HepG2 (cell line): ENCODE measurements around the gene AK6. TPM values are rescaled to one million over a fixed set of nuclear protein-coding genes. Genes with fewer than 3 reads are reported as not detected.

Experiments
- BRD4 ChIP-seq: sonication (generic); formaldehyde crosslinking; IDR thresholded peaks from 2 replicates; pipeline ENCODE4 v1.4.0; 2020; ENCODE audit warnings: missing genetic modification reagents
- CERS6 ChIP-seq: sonication (generic); formaldehyde crosslinking; IDR thresholded peaks from 2 replicates; pipeline ENCODE4 v1.5.0; 2020; ENCODE audit warnings: missing genetic modification reagents
- CHCHD3 ChIP-seq: sonication (generic); formaldehyde crosslinking; IDR thresholded peaks from 2 replicates; pipeline ENCODE4 v1.8.0; 2022; ENCODE audit warnings: mild to moderate bottlenecking, missing genetic modification reagents, moderate library complexity
- GATAD2A ChIP-seq: IDR thresholded peaks from 2 replicates; pipeline ENCODE4 v1.6.1; 2016
- GPN1 ChIP-seq: sonication (generic); formaldehyde crosslinking; IDR thresholded peaks from 2 replicates; pipeline ENCODE4 v1.5.1; 2020; ENCODE audit warnings: missing genetic modification reagents, borderline replicate concordance
- GRHL1 ChIP-seq: sonication (generic); formaldehyde crosslinking; conservative IDR thresholded peaks from 2 replicates; pipeline ENCODE4 v1.8.0; 2022; ENCODE audit warnings: missing genetic modification reagents
- HES4 ChIP-seq: sonication (generic); formaldehyde crosslinking; IDR thresholded peaks from 2 replicates; pipeline ENCODE4 v1.9.0; 2021; ENCODE audit warnings: mild to moderate bottlenecking, missing genetic modification reagents, borderline replicate concordance
- HNRNPLL ChIP-seq: fragments of 200-400 bp; formaldehyde crosslinking; IDR thresholded peaks from 2 replicates; pipeline ENCODE4 v1.6.1; 2017; ENCODE audit warnings: mild to moderate bottlenecking, low read depth, low read length; ENCODE audit not compliant: poor library complexity, severe bottlenecking
- MIER2 ChIP-seq: IDR thresholded peaks from 2 replicates; pipeline ENCODE4 v1.6.1; 2016; ENCODE audit warnings: missing biosample characterization, missing genetic modification reagents
- PRPF4 ChIP-seq: fragments of 200-400 bp; formaldehyde crosslinking; IDR thresholded peaks from 2 replicates; pipeline ENCODE4 v1.6.1; 2016; ENCODE audit warnings: low read length, low read depth; ENCODE audit not compliant: poor library complexity, severe bottlenecking
- RARG ChIP-seq: sonication (generic); formaldehyde crosslinking; IDR thresholded peaks from 2 replicates; pipeline ENCODE4 v1.4.0; 2020; ENCODE audit warnings: low read depth, mild to moderate bottlenecking, missing genetic modification reagents
- SETDB1 ChIP-seq: sonication (generic); formaldehyde crosslinking; IDR thresholded peaks from 2 replicates; pipeline ENCODE4 v1.5.1; 2020; ENCODE audit warnings: missing genetic modification reagents, mild to moderate bottlenecking, borderline replicate concordance
- STAT5B ChIP-seq: sonication (generic); formaldehyde crosslinking; IDR thresholded peaks from 2 replicates; pipeline ENCODE4 v1.4.0; 2020; ENCODE audit warnings: missing genetic modification reagents
- THRA ChIP-seq: sonication (generic); formaldehyde crosslinking; IDR thresholded peaks from 2 replicates; pipeline ENCODE4 v1.4.0; 2020; ENCODE audit warnings: missing genetic modification reagents, borderline replicate concordance
- TMF1 ChIP-seq: sonication (generic); formaldehyde crosslinking; IDR thresholded peaks from 2 replicates; pipeline ENCODE4 v1.8.1; 2022; ENCODE audit warnings: low read depth, missing genetic modification reagents
- ZNF296 ChIP-seq: sonication (generic); formaldehyde crosslinking; conservative IDR thresholded peaks from 2 replicates; pipeline ENCODE4 v1.5.0; 2020; ENCODE audit warnings: mild to moderate bottlenecking, missing genetic modification reagents
- ZNF430 ChIP-seq: sonication (generic); formaldehyde crosslinking; IDR thresholded peaks from 2 replicates; pipeline ENCODE4 v1.9.0; 2021; ENCODE audit warnings: mild to moderate bottlenecking, missing genetic modification reagents
- ZNF547 ChIP-seq: sonication (generic); formaldehyde crosslinking; IDR thresholded peaks from 2 replicates; pipeline ENCODE4 v1.5.1; 2020; ENCODE audit warnings: mild to moderate bottlenecking, missing genetic modification reagents
- ZNF598 ChIP-seq: sonication (generic); formaldehyde crosslinking; IDR thresholded peaks from 2 replicates; pipeline ENCODE4 v1.5.1; 2020; ENCODE audit warnings: mild to moderate bottlenecking, missing genetic modification reagents, borderline replicate concordance
- ZNF644 ChIP-seq: IDR thresholded peaks from 2 replicates; pipeline ENCODE4 v1.6.1; 2016; ENCODE audit warnings: low read depth
- ZNF670 ChIP-seq: sonication (generic); formaldehyde crosslinking; IDR thresholded peaks from 2 replicates; pipeline ENCODE4 v1.8.0; 2022; ENCODE audit warnings: mild to moderate bottlenecking, missing genetic modification reagents, borderline replicate concordance
- polyA plus RNA-seq, 8 experiments: library from polyadenylated mRNA; depleted of rRNA in 3 of 8; stranded (reverse) in 7 of 8; unstranded in 1 of 8; fragments of >200 nt; fragmentation: Illumina TruSeq in 4 of 8; extraction: Trizol in 4 of 8; gene quantifications; 2 replicates each; pipeline versions ENCODE4 v1.2.1 to v1.2.3, GENCODE V29; 2011 to 2016; ENCODE audit warnings: low read depth in 4 of 8, missing spikeins in 1 of 8, mixed read lengths in 1 of 8; ENCODE audit not compliant: insufficient read depth in 1 of 8
- total RNA-seq, 5 experiments: library from RNA; depleted of rRNA; stranded (reverse); fragments of >200 nt; fragmentation: Illumina TruSeq; extraction: Trizol; gene quantifications; 2 replicates each; pipeline ENCODE4 v1.2.3, GENCODE V29; 2016; ENCODE audit warnings: low read depth in 1 of 5
- TF ChIP-seq, protein P1 (sequence below): IDR thresholded peaks from 2 replicates; pipeline ENCODE4 v1.6.1; 2016; ENCODE audit warnings: low read depth, control low read depth
- TF ChIP-seq, protein P2 (sequence below): IDR thresholded peaks from 2 replicates; pipeline ENCODE4 v1.6.1; 2016; ENCODE audit warnings: missing compliant biosample characterization, missing genetic modification reagents, borderline replicate concordance

AK6 gene
- total and polyA plus RNA-seq, 2 of the 13 experiments (the other 11 are each of a cell fraction or from before 2014, with no cell fraction given): 31.1 to 77.2 TPM

DNA sequence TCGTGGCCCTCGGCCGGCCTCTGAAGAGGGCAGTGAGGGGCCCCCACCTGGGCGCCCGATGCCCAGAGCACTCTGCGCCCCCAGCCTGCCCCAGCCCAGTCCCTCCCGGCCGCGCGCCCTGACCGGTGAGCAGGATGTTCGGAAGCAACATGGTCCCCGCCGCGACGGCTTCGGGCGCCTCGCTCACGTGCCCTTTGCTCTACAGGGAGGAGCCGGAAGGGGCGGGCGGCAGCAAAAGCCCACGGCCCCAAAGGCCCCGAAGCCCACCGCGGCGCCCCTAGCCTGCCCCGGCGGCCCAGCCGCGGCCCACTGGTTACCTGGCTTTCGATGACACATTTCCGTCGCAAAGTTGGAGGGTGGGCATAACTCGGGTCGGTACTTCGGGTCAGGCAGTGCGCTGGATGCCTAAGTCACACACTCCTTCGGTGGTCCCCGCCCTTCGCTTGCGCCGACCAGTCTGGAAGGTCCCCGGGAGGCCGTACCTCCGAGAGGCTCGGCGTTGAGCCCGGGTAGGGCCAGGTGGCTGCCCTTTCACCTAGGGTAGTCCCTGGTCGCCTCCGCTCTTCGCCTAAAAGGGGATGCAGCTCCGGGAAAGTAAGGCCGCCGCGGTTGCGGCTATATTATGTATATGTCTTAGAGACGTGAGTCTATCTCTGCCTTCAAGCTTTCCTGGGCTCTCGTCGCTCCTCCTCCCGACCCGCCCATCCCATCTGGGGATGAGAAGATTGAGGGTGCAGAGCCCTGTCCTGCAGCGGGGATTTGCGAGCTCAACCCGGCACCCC lies at the start of gene AK6, which contains the start of the genes RAD17 and TAF9 (continued):
- TF ChIP-seq THRA (CRISPR knock-in tag) (peak; percentile 52; the same call in 1 of the 2 replicates), ZNF598 (CRISPR knock-in tag) (0 out of 2 replicates have a peak, but pooled peaks have one; percentile 43), BRD4 (CRISPR knock-in tag) (0 out of 2 replicates have a peak, but pooled peaks have one; percentile 42), ZNF547 (CRISPR knock-in tag) (peak; percentile 91), STAT5B (no peak), GATAD2A (CRISPR knock-in tag) (no peak), ZNF670 (CRISPR knock-in tag) (peak; percentile 56), RARG (CRISPR knock-in tag) (0 out of 2 replicates have a peak, but pooled peaks have one; percentile 79), PRPF4 (no peak), TMF1 (CRISPR knock-in tag) (peak; percentile 54; the same call in 1 of the 2 replicates), GPN1 (CRISPR knock-in tag) (no peak), ZNF296 (CRISPR knock-in tag) (peak; percentile 36), ZNF430 (CRISPR knock-in tag) (no peak), CHCHD3 (CRISPR knock-in tag) (peak; percentile 68; the same call in 1 of the 2 replicates), GRHL1 (CRISPR knock-in tag) (no peak), MIER2 (CRISPR knock-in tag) (no peak; the same call in 1 of the 2 replicates), CERS6 (CRISPR knock-in tag) (no peak), HNRNPLL (peak; percentile 93), SETDB1 (CRISPR knock-in tag) (no peak), ZNF644 (CRISPR knock-in tag) (no peak), HES4 (CRISPR knock-in tag) (peak; percentile 90)
- TF ChIP-seq, protein P1, sequence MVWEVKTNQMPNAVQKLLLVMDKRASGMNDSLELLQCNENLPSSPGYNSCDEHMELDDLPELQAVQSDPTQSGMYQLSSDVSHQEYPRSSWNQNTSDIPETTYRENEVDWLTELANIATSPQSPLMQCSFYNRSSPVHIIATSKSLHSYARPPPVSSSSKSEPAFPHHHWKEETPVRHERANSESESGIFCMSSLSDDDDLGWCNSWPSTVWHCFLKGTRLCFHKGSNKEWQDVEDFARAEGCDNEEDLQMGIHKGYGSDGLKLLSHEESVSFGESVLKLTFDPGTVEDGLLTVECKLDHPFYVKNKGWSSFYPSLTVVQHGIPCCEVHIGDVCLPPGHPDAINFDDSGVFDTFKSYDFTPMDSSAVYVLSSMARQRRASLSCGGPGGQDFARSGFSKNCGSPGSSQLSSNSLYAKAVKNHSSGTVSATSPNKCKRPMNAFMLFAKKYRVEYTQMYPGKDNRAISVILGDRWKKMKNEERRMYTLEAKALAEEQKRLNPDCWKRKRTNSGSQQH: peak; percentile 53
- TF ChIP-seq, protein P2, sequence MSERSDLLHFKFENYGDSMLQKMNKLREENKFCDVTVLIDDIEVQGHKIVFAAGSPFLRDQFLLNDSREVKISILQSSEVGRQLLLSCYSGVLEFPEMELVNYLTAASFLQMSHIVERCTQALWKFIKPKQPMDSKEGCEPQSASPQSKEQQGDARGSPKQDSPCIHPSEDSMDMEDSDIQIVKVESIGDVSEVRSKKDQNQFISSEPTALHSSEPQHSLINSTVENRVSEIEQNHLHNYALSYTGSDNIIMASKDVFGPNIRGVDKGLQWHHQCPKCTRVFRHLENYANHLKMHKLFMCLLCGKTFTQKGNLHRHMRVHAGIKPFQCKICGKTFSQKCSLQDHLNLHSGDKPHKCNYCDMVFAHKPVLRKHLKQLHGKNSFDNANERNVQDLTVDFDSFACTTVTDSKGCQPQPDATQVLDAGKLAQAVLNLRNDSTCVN (CRISPR knock-in tag): no peak; the same call in 1 of the 2 replicates
